H1 (cell line): ENCODE measurements around the gene SCARB1. TPM values are rescaled to one million over a fixed set of nuclear protein-coding genes. Genes with fewer than 3 reads are reported as not detected.

Source experiments
- CTCF ChIA-PET: fragments of 300-600 bp; sonication (Branson Sonifier 250); formaldehyde crosslinking; loops from one replicate; lab custom pipeline; 2021; ENCODE audit not compliant: partially characterized antibody; lab: Charles Lee
- POLR2A ChIA-PET: fragments of 300-600 bp; sonication (Branson Sonifier 250); formaldehyde crosslinking; loops from one replicate; lab custom pipeline; 2021; ENCODE audit warnings: inconsistent platforms; ENCODE audit not compliant: partially characterized antibody; lab: Charles Lee
- DNase-seq, 2 experiments: peaks; one replicate each; pipeline versions ENCODE4 v3.0.0 to v3.0.0-alpha.2; 2010 to 2022; ENCODE audit warnings: low spot score in 2 of 2, low read depth in 1 of 2, mixed read lengths in 1 of 2
- FAIRE-seq: peaks from 2 replicates; lab custom pipeline; 2011; peaks lifted over from hg19 to GRCh38; lab: Jason Lieb, UNC
- H2AFZ ChIP-seq: 2 replicates; pipeline ENCODE4 v1.8.1; 2012; ENCODE audit warnings: low read length, inconsistent platforms
- H2AK5ac ChIP-seq: 2 replicates; pipeline ENCODE4 v1.6.1; 2013; ENCODE audit warnings: low read depth, low read length
- H2BK120ac ChIP-seq: replicated peaks from 2 replicates; pipeline ENCODE3; 2013; ENCODE audit warnings: low read depth, low read length, inconsistent platforms
- H2BK12ac ChIP-seq: 2 replicates; pipeline ENCODE4 v1.6.1; 2013; ENCODE audit warnings: low read depth, low read length
- H2BK15ac ChIP-seq: 2 replicates; pipeline ENCODE4 v1.6.1; 2013; ENCODE audit warnings: low read length
- H2BK20ac ChIP-seq: 2 replicates; pipeline ENCODE4 v1.6.1; 2013; ENCODE audit warnings: low read length
- H2BK5ac ChIP-seq: 2 replicates; pipeline ENCODE4 v1.6.1; 2013; ENCODE audit warnings: low read depth, low read length
- H3K14ac ChIP-seq: 2 replicates; pipeline ENCODE4 v1.6.1; 2013; ENCODE audit warnings: inconsistent platforms; ENCODE audit not compliant: insufficient read length
- H3K18ac ChIP-seq: 2 replicates; pipeline ENCODE4 v1.6.1; 2013; ENCODE audit warnings: low read length; ENCODE audit errors: extremely low read depth
- H3K23ac ChIP-seq: 2 replicates; pipeline ENCODE4 v1.6.1; 2013; ENCODE audit warnings: inconsistent platforms; ENCODE audit not compliant: insufficient read length
- H3K23me2 ChIP-seq: 2 replicates; pipeline ENCODE4 v1.6.1; 2013; ENCODE audit warnings: low read depth, low read length
- H3K27ac ChIP-seq: 2 replicates; pipeline ENCODE4 v1.6.1; 2011; ENCODE audit warnings: low read depth, low read length, inconsistent platforms
- H3K27me3 ChIP-seq, 4 experiments: replicated peaks in 1 of 4; 1 replicate in 1 of 4; 2 replicates in 3 of 4; pipeline versions ENCODE4 v1.6.1 to v1.8.1; 2011 to 2013; ENCODE audit warnings: low read length in 3 of 4, mild to moderate bottlenecking in 3 of 4, inconsistent platforms in 2 of 4, mixed read lengths in 2 of 4, moderate library complexity in 1 of 4; ENCODE audit not compliant: control insufficient read depth in 3 of 4, insufficient read depth in 3 of 4; ENCODE audit errors: extremely low read depth in 1 of 4
- H3K36me3 ChIP-seq, 4 experiments: 2 replicates each; pipeline versions ENCODE4 v1.6.1 to v1.8.1; 2011 to 2013; ENCODE audit warnings: mild to moderate bottlenecking in 4 of 4, low read length in 3 of 4, moderate library complexity in 2 of 4, control low read depth in 1 of 4, inconsistent platforms in 1 of 4; ENCODE audit not compliant: insufficient read depth in 4 of 4, control insufficient read depth in 2 of 4
- H3K4ac ChIP-seq: replicated peaks from 2 replicates; pipeline ENCODE3; 2013; ENCODE audit warnings: low read length, low read depth, mixed read lengths, inconsistent platforms; ENCODE audit not compliant: insufficient read length
- H3K4me1 ChIP-seq, 4 experiments: replicated peaks in 1 of 4; 1 replicate in 1 of 4; 2 replicates in 3 of 4; pipeline versions ENCODE4 v1.6.1 to v1.8.1; 2011 to 2013; ENCODE audit warnings: low read length in 3 of 4, inconsistent platforms in 2 of 4, mixed read lengths in 1 of 4; ENCODE audit not compliant: insufficient read depth in 4 of 4, control insufficient read depth in 3 of 4
- H3K4me2 ChIP-seq, 2 experiments: 2 replicates each; pipeline versions ENCODE4 v1.6.1 to v1.8.1; 2011 to 2013; ENCODE audit warnings: low read depth in 2 of 2, low read length in 2 of 2, control low read depth in 1 of 2, inconsistent platforms in 1 of 2, mild to moderate bottlenecking in 1 of 2; ENCODE audit not compliant: insufficient read depth in 1 of 2
- H3K4me3 ChIP-seq, 4 experiments: fragments of 200-600, 300-600 bp in 1 of 4; sonication (generic), shearing (Covaris generic), sonication (Bioruptor Twin) in 1 of 4; 2 replicates each; pipeline versions ENCODE4 v1.5.1 to v1.8.1; 2011 to 2016; ENCODE audit warnings: low read length in 4 of 4, low read depth in 3 of 4, control low read depth in 2 of 4, inconsistent platforms in 2 of 4, mild to moderate bottlenecking in 2 of 4, mixed read lengths in 1 of 4, moderate library complexity in 1 of 4; ENCODE audit not compliant: insufficient read depth in 2 of 4; ENCODE audit errors: extremely low read depth in 1 of 4
- H3K56ac ChIP-seq: replicated peaks from 2 replicates; pipeline ENCODE3; 2013; ENCODE audit warnings: low read depth, mild to moderate bottlenecking, mixed read lengths, low read length, inconsistent platforms; ENCODE audit not compliant: insufficient read length
- H3K79me1 ChIP-seq: 2 replicates; pipeline ENCODE4 v1.6.1; 2013; ENCODE audit warnings: low read depth, low read length, control low read depth
- H3K79me2 ChIP-seq, 2 experiments: 2 replicates each; pipeline versions ENCODE4 v1.6.1 to v1.8.1; 2012 to 2013; ENCODE audit warnings: low read length in 2 of 2, mild to moderate bottlenecking in 2 of 2, inconsistent platforms in 1 of 2; ENCODE audit not compliant: insufficient read depth in 2 of 2, control insufficient read depth in 1 of 2
- H3K9ac ChIP-seq, 4 experiments: replicated peaks in 1 of 4; 1 replicate in 1 of 4; 2 replicates in 3 of 4; pipeline versions ENCODE4 v1.6.1 to v1.8.1; 2011 to 2013; ENCODE audit warnings: low read depth in 3 of 4, low read length in 3 of 4, control low read depth in 2 of 4, mild to moderate bottlenecking in 2 of 4, moderate library complexity in 2 of 4, inconsistent platforms in 1 of 4; ENCODE audit errors: extremely low read depth in 1 of 4
- H3K9me3 ChIP-seq, 2 experiments: 2 replicates each; pipeline versions ENCODE4 v1.6.1 to v1.8.1; 2012 to 2013; ENCODE audit warnings: mild to moderate bottlenecking in 2 of 2, moderate library complexity in 2 of 2, control low read depth in 1 of 2, inconsistent platforms in 1 of 2, low read depth in 1 of 2, low read length in 1 of 2, mixed read lengths in 1 of 2; ENCODE audit not compliant: insufficient read depth in 2 of 2
- H4K20me1 ChIP-seq, 2 experiments: replicated peaks in 1 of 2; 2 replicates each; pipeline versions ENCODE3 to v1.8.1; 2011 to 2013; ENCODE audit warnings: inconsistent platforms in 2 of 2, low read length in 2 of 2, mild to moderate bottlenecking in 1 of 2; ENCODE audit not compliant: insufficient read depth in 2 of 2, control insufficient read depth in 1 of 2
- H4K5ac ChIP-seq: 2 replicates; pipeline ENCODE4 v1.6.1; 2013; ENCODE audit warnings: low read length, low read depth, mixed read lengths, inconsistent platforms; ENCODE audit not compliant: insufficient read length
- H4K8ac ChIP-seq: 2 replicates; pipeline ENCODE4 v1.8.0; 2013; ENCODE audit warnings: mild to moderate bottlenecking, moderate library complexity, low read length, inconsistent platforms; ENCODE audit not compliant: insufficient read depth; ENCODE audit errors: extremely low read depth
- H4K91ac ChIP-seq: replicated peaks from 2 replicates; pipeline ENCODE3; 2013; ENCODE audit warnings: low read length, mixed read lengths, inconsistent platforms; ENCODE audit not compliant: insufficient read length
- ASH2L ChIP-seq: fragments of 200-600, 300-600 bp; sonication (generic); IDR thresholded peaks from one replicate; pipeline ENCODE4 v1.7.1; 2017; ENCODE audit warnings: low read length
- EGR1 ChIP-seq: IDR thresholded peaks from 2 replicates; pipeline ENCODE4 v1.6.1; 2011; ENCODE audit warnings: low read depth, low read length, borderline replicate concordance
- EP300 ChIP-seq, 2 experiments: IDR thresholded peaks; 1 replicate in 1 of 2; 2 replicates in 1 of 2; pipeline ENCODE4 v1.6.1; 2011 to 2012; ENCODE audit warnings: low read depth in 2 of 2, low read length in 2 of 2, mild to moderate bottlenecking in 2 of 2, borderline replicate concordance in 1 of 2, inconsistent platforms in 1 of 2, moderate library complexity in 1 of 2
- GABPA ChIP-seq: IDR thresholded peaks from 2 replicates; pipeline ENCODE4 v1.6.1; 2011; ENCODE audit warnings: mild to moderate bottlenecking, low read length, moderate library complexity, borderline replicate concordance; ENCODE audit not compliant: insufficient read depth
- KDM1A ChIP-seq: fragments of 200-600, 300-600 bp; sonication (generic); IDR thresholded peaks from 2 replicates; pipeline ENCODE4 v1.7.1; 2016; ENCODE audit warnings: mild to moderate bottlenecking, low read length, borderline replicate concordance
- RBBP5 ChIP-seq: IDR thresholded peaks from 2 replicates; pipeline ENCODE4 v1.7.1; 2012; ENCODE audit warnings: low read depth, mild to moderate bottlenecking, inconsistent platforms, low read length, moderate library complexity, borderline replicate concordance
- RNF2 ChIP-seq: fragments of 200-900, 300-1000 bp; sonication (generic); IDR thresholded peaks from 2 replicates; pipeline ENCODE4 v1.7.1; 2016; ENCODE audit warnings: borderline replicate concordance, low read depth, mild to moderate bottlenecking, antibody characterized with exemption, low read length; ENCODE audit not compliant: poor library complexity, severe bottlenecking; ENCODE audit errors: missing control alignments
- SAP30 ChIP-seq: fragments of 300-600 bp; sonication (generic); IDR thresholded peaks from 2 replicates; pipeline ENCODE4 v1.7.1; 2012; ENCODE audit warnings: low read length, moderate library complexity, mild to moderate bottlenecking, inconsistent platforms; ENCODE audit not compliant: insufficient read depth, insufficient replicate concordance
- SIX5 ChIP-seq: IDR thresholded peaks from 2 replicates; pipeline ENCODE4 v1.6.1; 2011; ENCODE audit warnings: mild to moderate bottlenecking, low read depth, low read length
- SP4 ChIP-seq: IDR thresholded peaks from 2 replicates; pipeline ENCODE4 v1.6.1; 2012; ENCODE audit warnings: low read length, inconsistent platforms
- SRF ChIP-seq: IDR thresholded peaks from 2 replicates; pipeline ENCODE4 v1.6.1; 2011; ENCODE audit warnings: mild to moderate bottlenecking, low read depth, low read length, moderate library complexity
- SUZ12 ChIP-seq: fragments of 200-600 bp; sonication (generic); IDR thresholded peaks from 2 replicates; pipeline ENCODE4 v1.6.1; 2012; ENCODE audit warnings: mild to moderate bottlenecking, inconsistent platforms, low read length, moderate library complexity, mixed read lengths
- TBP ChIP-seq: IDR thresholded peaks from 2 replicates; pipeline ENCODE4 v1.6.1; 2011; ENCODE audit warnings: low read depth, low read length, improper control_type of control experiment
- YY1 ChIP-seq: IDR thresholded peaks from 2 replicates; pipeline ENCODE4 v1.6.1; 2011; ENCODE audit warnings: low read depth, mild to moderate bottlenecking, low read length
- WGBS, 2 experiments: shearing (Covaris generic) in 1 of 2; methylation state at CpG; one replicate each; pipeline versions ENCODE4 v1.1.6 to v1.1.7; 2013 to 2015; ENCODE audit warnings: low lambda C conversion rate in 2 of 2, mixed read lengths in 2 of 2, inconsistent platforms in 1 of 2, low coverage in 1 of 2, missing lambda C conversion rate in 1 of 2; ENCODE audit not compliant: insufficient replicate concordance in 2 of 2, insufficient coverage in 1 of 2, insufficient read length in 1 of 2; ENCODE audit errors: extremely low coverage in 1 of 2, missing lambda C conversion rate in 1 of 2; 5-methylcytosine and 5-hydroxymethylcytosine counted together
- polyA plus RNA-seq, 7 experiments: library from polyadenylated mRNA; depleted of rRNA in 3 of 7; stranded (reverse) in 5 of 7; unstranded in 2 of 7; fragments of >200 nt in 5 of 7; fragments of 200-250 nt in 2 of 7; gene quantifications; 1 replicate in 5 of 7; 2 replicates in 1 of 7; 4 replicates in 1 of 7; pipeline versions ENCODE4 v1.2.1 to v1.2.3, GENCODE V29; 2011 to 2013; ENCODE audit warnings: missing spikeins in 2 of 7, mixed read lengths in 2 of 7
- total RNA-seq: library from RNA; stranded (reverse); fragmentation: NEBNext Ultra II Directional; extraction: Animal tissue kit (Norgen Biotek cat#: 25700); gene quantifications from 2 replicates; pipeline ENCODE4 v1.2.1, GENCODE V29; 2021

The SCARB1 gene
- total and polyA plus RNA-seq, 2 of the 8 experiments (the other 6 are each of a cell fraction or from before 2014, with no cell fraction given) = 45.3 to 57.1 TPM

DNA sequence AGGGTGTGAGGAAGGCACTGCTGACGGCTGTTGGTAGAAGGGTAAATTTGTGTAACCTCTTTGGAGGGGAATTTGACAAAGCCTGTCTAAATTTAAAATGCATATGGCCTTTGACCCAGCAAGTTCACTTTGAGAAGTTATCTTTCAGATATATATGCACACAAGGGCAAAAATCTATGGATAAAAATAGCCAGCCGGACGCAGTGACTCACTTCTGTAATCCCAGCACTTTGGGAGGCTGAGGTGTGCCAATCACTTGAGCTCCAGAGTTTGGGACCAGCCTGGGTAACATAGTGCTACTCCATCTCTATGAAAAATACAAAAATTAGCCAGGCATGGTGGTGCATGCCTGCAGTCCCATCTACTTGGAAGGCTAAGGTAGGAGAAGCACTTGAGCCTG lies 37.3 kb upstream of the SCARB1 start:
- TF ChIP-seq SRF (no peak), GABPA (no peak), SP4 (no peak), RBBP5 (no peak), SUZ12 (no peak), ASH2L (no peak), RNF2 (no peak), EGR1 (no peak), TBP (no peak), EP300 (IDR thresholded peaks at IDR 0.05; ENCODE audit: borderline replicate concordance in 1 of 2, low read depth in 2 of 2, low read length in 2 of 2) (no peak), YY1 (no peak), SAP30 (no peak), KDM1A (no peak), SIX5 (no peak)
- TF ChIP-seq, all 59 proteins: peak for 0
- Histone ChIP-seq H3K27ac (no peak overlapping the region), H3K23ac (no peak overlapping the region), H3K4ac (no peak overlapping the region), H4K20me1 (no peaks in the 10 kb centered on the region), H3K4me1 (peaks cover 0 to 6% (median 1%) of the 10 kb centered on the region in 4 experiments; a peak in 3 of 7 replicates), H3K4me3 (no peak overlapping the region), H2BK5ac (no peak overlapping the region), H2BK12ac (no peak overlapping the region), H2AFZ (no peak overlapping the region), H3K79me2 (no peaks in the 10 kb centered on the region), H3K23me2 (no peaks in the 10 kb centered on the region), H3K9ac (no peak overlapping the region), H2BK20ac (no peak overlapping the region), H3K56ac (no peak overlapping the region), H2BK120ac (no peak overlapping the region), H3K36me3 (no peaks in the 10 kb centered on the region), H4K5ac (no peak overlapping the region), H2BK15ac (no peak overlapping the region), H3K79me1 (no peaks in the 10 kb centered on the region; the same call in 1 of the 2 replicates), H3K9me3 (no peaks in the 10 kb centered on the region), H4K8ac (no peak overlapping the region), H3K4me2 (no peak overlapping the region), H4K91ac (no peak overlapping the region), H3K14ac (no peak overlapping the region), H3K27me3 (no peaks in the 10 kb centered on the region), H2AK5ac (no peak overlapping the region), H3K18ac (no peak overlapping the region)
- 85% methylated on average over 3 of the region's 3 CpGs; no CpG with 5 or more reads in 1 of the 2 experiments for WGBS, 2 experiments
- DNase-seq (no peak), FAIRE-seq (no peak)
- ChIA-PET POLR2A (interaction anchor here (1.5 to 5.1 kb wide), 4 partner anchors 9 to 14 kb away, joined by 3 to 34 read pairs (median 5); partner anchors contain the start of gene UBC), CTCF (interaction anchor here (0.6 to 2.8 kb wide), 11 partner anchors 13 to 274 kb away, joined by 3 to 10 read pairs (median 5); no protein-coding TSS in a partner anchor)
